Fibroblast of pulmonary artery (primary cell): ENCODE results near the gene CERS1.

Source experiments
- DNase-seq: peaks from one replicate; pipeline ENCODE4 v3.0.0-alpha.2; 2010; ENCODE audit warnings: low read depth
- H3K4me3 ChIP-seq: replicated peaks from 2 replicates; pipeline ENCODE4 v1.5.1; 2011; ENCODE audit warnings: low read depth, mild to moderate bottlenecking, control low read depth, low read length, moderate library complexity
- CTCF ChIP-seq: IDR thresholded peaks from 2 replicates; pipeline ENCODE4 v1.5.1; 2011; ENCODE audit warnings: mild to moderate bottlenecking, control low read depth, low read length, inconsistent platforms; ENCODE audit errors: missing control alignments

The CERS1 gene

GRCh38 chr19:18833141-18833476 lies 62.8 kb downstream of the CERS1 start:
- no peak for DNase-seq
- peak overlapping the region; percentile 69 for H3K4me3 ChIP-seq

GRCh38 chr19:18832306-18833140 lies 63.4 kb downstream of the CERS1 start:
- TF ChIP-seq CTCF = no peak
- DNase-seq = no peak
- H3K4me3 ChIP-seq = peak overlapping the region; percentile 69

More at GRCh38 chr19:18833141-18833476, 62.8 kb downstream of the CERS1 start:
- no peak for TF ChIP-seq CTCF

DNA sequence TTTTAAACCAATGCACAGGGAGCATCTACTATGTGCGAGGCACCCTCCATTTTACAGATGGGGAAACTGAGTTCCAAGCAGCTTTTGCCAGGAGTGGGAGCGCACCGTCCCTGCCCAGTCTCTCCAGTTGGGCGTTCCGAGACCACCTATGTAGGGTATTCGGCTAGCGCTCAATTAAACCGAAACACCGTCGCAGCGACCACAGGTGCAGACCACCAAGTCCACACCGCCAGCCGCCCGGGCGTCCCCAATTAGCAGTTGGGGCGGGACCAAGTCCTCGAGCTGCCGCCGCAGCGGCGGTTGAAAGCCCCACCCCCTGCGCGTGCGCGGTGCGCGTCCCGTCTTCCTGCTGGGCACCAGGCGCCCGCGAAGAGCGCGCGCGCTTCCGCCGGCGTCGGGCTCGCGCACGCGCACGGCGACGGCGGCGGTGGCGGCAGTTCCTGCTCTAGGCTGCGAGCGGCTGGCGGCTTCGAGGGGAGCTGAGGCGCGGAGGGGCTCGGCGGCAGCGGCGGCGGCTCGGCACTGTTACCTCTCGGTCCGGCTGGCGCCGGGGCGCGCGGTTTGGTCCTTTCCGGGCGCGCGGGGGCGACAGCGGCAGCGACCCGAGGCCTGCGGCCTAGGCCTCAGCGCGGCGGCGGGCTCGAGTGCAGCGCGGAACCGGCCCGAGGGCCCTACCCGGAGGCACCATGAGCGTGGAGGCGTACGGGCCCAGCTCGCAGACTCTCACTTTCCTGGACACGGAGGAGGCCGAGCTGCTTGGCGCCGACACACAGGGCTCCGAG lies 64.2 kb downstream of the CERS1 start, which contains the start of gene UPF1:
Gene UPF1, plus strand, starts transcription at position 436 of the 782 bp plus-strand sequence. Its CDS starts 251 bp downstream, at position 687.
- no peak for TF ChIP-seq CTCF
- peak; percentile 90 for DNase-seq
- H3K4me3 ChIP-seq = peak within 1 kb of the TSS; percentile 69

- H3K4me3 ChIP-seq = no peak overlapping the region
- TF ChIP-seq CTCF = no peak
- DNase-seq = no peak
These were observed 65.5 kb downstream of the CERS1 start for GRCh38 chr19:18830488-18830887.

GRCh38 chr19:18828786-18829185 lies 67.2 kb downstream of the CERS1 start:
- no peak overlapping the region for H3K4me3 ChIP-seq
- no peak for DNase-seq
- no peak for TF ChIP-seq CTCF
